Natural killer cell (primary cell): ENCODE data around the gene NDUFAF3. TPM values are rescaled to one million over a fixed set of nuclear protein-coding genes. Genes with fewer than 3 reads are reported as not detected.

Experiments
- ATAC-seq, 3 donors: fragments of 150-1000 bp in 2 of 3; fragments of 200-7000 bp in 1 of 3; cut with Tn5 transposase; 1 replicate in 1 of 3; 2 replicates in 2 of 3; pipeline ENCODE4 v1.10.0; 2021; ENCODE audit warnings: mild to moderate bottlenecking in 2 of 3, moderate library complexity in 2 of 3
- DNase-seq, 2 donors: peaks; one replicate each; pipeline versions ENCODE4 v3.0.0 to v3.0.0-alpha.2; 2013 to 2021; ENCODE audit warnings: mixed read lengths in 1 of 2
- H3K27ac ChIP-seq: one replicate; pipeline ENCODE4 v1.5.1; 2013; ENCODE audit warnings: mild to moderate bottlenecking, low read length
- H3K27me3 ChIP-seq: one replicate; pipeline ENCODE4 v1.6.1; 2013; ENCODE audit warnings: low read length; ENCODE audit not compliant: control insufficient read depth, insufficient read depth
- H3K36me3 ChIP-seq: one replicate; pipeline ENCODE4 v1.6.1; 2013; ENCODE audit warnings: low read length; ENCODE audit not compliant: control insufficient read depth, insufficient read depth
- H3K4me1 ChIP-seq: one replicate; pipeline ENCODE4 v1.6.1; 2013; ENCODE audit warnings: low read length; ENCODE audit not compliant: control insufficient read depth, insufficient read depth
- H3K4me3 ChIP-seq: one replicate; pipeline ENCODE4 v1.5.1; 2013; ENCODE audit warnings: low read length
- H3K9me3 ChIP-seq: one replicate; pipeline ENCODE4 v1.6.1; 2013; ENCODE audit warnings: low read length; ENCODE audit not compliant: control insufficient read depth, insufficient read depth
- H3K27ac Mint-ChIP-seq, 2 donors: one replicate each; pipeline ENCODE4 v1.8.0; 2022; ENCODE audit warnings: mild to moderate bottlenecking in 2 of 2, mixed read lengths in 2 of 2, moderate library complexity in 1 of 2
- H3K27me3 Mint-ChIP-seq, 2 donors: one replicate each; pipeline ENCODE4 v1.8.0; 2022; ENCODE audit warnings: low read depth in 2 of 2, mixed read lengths in 2 of 2
- H3K36me3 Mint-ChIP-seq: one replicate; pipeline ENCODE4 v1.8.0; 2022; ENCODE audit warnings: mixed read lengths
- H3K4me1 Mint-ChIP-seq, 2 donors: one replicate each; pipeline ENCODE4 v1.8.0; 2022; ENCODE audit warnings: mixed read lengths in 2 of 2
- H3K4me3 Mint-ChIP-seq: one replicate; pipeline ENCODE4 v1.8.0; 2022; ENCODE audit warnings: mild to moderate bottlenecking, moderate library complexity, mixed read lengths
- H3K9me3 Mint-ChIP-seq, 2 donors: one replicate each; pipeline ENCODE4 v1.8.0; 2022; ENCODE audit warnings: mixed read lengths in 2 of 2
- WGBS: methylation state at CpG from one replicate; pipeline ENCODE4 v1.1.7; 2013; ENCODE audit warnings: missing lambda C conversion rate; ENCODE audit not compliant: insufficient coverage; 5-methylcytosine and 5-hydroxymethylcytosine counted together
- intact Hi-C: fragments of 100-400 bp; cut with micrococcal nuclease; formaldehyde crosslinking; loops from one replicate; pipeline ENCODE4 v1.14.2; 2022
- total RNA-seq, 4 donors: library from RNA; stranded (reverse); fragments of 120-200 nt in 1 of 4; gene quantifications; one replicate each; pipeline versions ENCODE4 v1.2.3 to v1.2.4, GENCODE V29; 2013 to 2022
- TF ChIP-seq, protein P1 (sequence below): fragments of 200-600 bp; IDR thresholded peaks from one replicate; pipeline ENCODE4 v1.8.0; 2022; ENCODE audit warnings: antibody characterized with exemption

The NDUFAF3 gene
- total RNA-seq, 3 donors from 2014 or later (not counting 1 experiment from before 2014, with no cell fraction given) = 51.0 to 72.9 (median 66.1) TPM

DNA sequence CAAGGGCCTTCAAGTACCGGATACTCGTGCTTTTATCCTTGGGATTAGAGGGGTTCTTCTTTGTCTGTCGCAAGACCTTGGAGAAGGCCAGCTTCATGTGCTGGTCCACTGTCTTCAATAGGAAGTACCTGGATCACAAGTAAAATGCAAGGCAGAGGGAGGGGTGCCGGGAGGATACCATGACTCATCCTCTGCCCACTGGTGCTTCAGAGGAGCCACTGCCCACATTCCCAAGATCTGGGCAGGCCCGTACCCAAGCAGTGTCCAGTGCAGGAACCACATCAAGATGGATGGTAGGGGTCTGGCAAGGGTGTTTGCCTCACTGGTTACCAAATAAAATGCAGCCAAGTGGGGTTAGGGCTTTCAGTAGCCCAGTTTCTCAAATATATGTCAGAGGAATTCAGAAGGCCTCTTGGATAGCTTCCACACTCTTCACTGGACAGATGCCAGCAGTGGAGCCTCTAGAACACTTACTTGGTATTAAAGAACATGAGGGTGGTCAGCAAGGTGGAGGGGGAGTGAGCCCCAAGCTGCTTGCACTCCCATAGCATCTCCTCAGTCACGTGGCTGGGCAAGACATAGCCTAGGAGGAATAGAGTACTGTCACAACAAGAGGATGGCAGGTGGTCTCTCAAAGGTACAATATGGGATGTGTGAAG is 10.9 kb downstream of the NDUFAF3 start:
- DNase-seq (no peak), ATAC-seq (no peak)
- Histone ChIP-seq H3K4me3 (no peak overlapping the region), H3K36me3 (peaks cover 52% of the 10 kb centered on the region), H3K27ac (no peak overlapping the region), H3K4me1 (peaks cover 14% of the 10 kb centered on the region), H3K27me3 (no peaks in the 10 kb centered on the region), H3K9me3 (no peaks in the 10 kb centered on the region)
- WGBS = 96% methylated on average over 6 of the region's 6 CpGs
- no peaks in the 10 kb centered on the region for H3K27me3 Mint-ChIP-seq
- no peak overlapping the region for H3K27ac Mint-ChIP-seq
- H3K4me1 Mint-ChIP-seq = peaks cover 20 to 21% of the 10 kb centered on the region in 2 donors
- H3K4me3 Mint-ChIP-seq = no peak overlapping the region
- H3K36me3 Mint-ChIP-seq = peaks cover 13% of the 10 kb centered on the region
- no peaks in the 10 kb centered on the region for H3K9me3 Mint-ChIP-seq
- intact Hi-C loops = no loop called here
- TF ChIP-seq, protein P1, sequence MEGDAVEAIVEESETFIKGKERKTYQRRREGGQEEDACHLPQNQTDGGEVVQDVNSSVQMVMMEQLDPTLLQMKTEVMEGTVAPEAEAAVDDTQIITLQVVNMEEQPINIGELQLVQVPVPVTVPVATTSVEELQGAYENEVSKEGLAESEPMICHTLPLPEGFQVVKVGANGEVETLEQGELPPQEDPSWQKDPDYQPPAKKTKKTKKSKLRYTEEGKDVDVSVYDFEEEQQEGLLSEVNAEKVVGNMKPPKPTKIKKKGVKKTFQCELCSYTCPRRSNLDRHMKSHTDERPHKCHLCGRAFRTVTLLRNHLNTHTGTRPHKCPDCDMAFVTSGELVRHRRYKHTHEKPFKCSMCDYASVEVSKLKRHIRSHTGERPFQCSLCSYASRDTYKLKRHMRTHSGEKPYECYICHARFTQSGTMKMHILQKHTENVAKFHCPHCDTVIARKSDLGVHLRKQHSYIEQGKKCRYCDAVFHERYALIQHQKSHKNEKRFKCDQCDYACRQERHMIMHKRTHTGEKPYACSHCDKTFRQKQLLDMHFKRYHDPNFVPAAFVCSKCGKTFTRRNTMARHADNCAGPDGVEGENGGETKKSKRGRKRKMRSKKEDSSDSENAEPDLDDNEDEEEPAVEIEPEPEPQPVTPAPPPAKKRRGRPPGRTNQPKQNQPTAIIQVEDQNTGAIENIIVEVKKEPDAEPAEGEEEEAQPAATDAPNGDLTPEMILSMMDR = no peak

- Histone ChIP-seq H3K27me3 (no peaks in the 10 kb centered on the region), H3K27ac (no peak overlapping the region), H3K36me3 (peaks cover 59% of the 10 kb centered on the region), H3K4me1 (no peaks in the 10 kb centered on the region), H3K4me3 (no peak overlapping the region), H3K9me3 (no peaks in the 10 kb centered on the region)
- 96% methylated on average over 2 of the region's 2 CpGs for WGBS
- Mint-ChIP-seq H3K9me3 (no peaks in the 10 kb centered on the region), H3K27me3 (no peaks in the 10 kb centered on the region), H3K4me1 (peaks cover 1 to 3% of the 10 kb centered on the region in 2 donors), H3K4me3 (no peak overlapping the region), H3K36me3 (peaks cover 13% of the 10 kb centered on the region), H3K27ac (peak overlapping the region in 1 of 2 donors; percentile 41)
- no peak for DNase-seq
- TF ChIP-seq, protein P1 = no peak
- ATAC-seq = no peak
- intact Hi-C loops = no loop called here
These were observed 12.7 kb downstream of the NDUFAF3 start for GRCh38 chr3:49034650-49035049.

DNA sequence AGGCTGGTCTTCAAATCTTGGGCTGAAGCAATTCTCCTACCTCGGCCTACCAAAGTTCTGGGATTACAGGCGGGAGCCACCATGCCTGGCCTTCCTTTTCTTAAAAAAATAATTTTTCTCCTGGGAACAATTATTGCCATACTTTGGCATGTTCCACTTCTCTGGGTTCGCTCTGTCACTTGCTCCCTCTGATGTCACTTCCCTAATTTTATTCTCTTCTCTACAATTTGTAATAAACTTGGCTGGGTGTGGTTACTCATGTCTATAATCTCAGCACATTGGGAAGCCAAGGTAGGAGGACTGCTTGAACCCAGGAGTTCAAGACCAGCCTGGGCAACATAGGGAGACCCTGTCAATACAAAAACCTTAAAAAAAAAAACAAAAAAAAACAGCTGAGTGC is 13.4 kb downstream of the NDUFAF3 start:
- Histone ChIP-seq H3K36me3 (peaks cover 58% of the 10 kb centered on the region), H3K4me1 (no peaks in the 10 kb centered on the region), H3K9me3 (no peaks in the 10 kb centered on the region), H3K4me3 (no peak overlapping the region), H3K27ac (no peak overlapping the region), H3K27me3 (no peaks in the 10 kb centered on the region)
- 93% methylated on average over 3 of the region's 3 CpGs for WGBS
- DNase-seq (no peak), ATAC-seq (no peak)
- Mint-ChIP-seq H3K4me1 (no peaks in the 10 kb centered on the region), H3K36me3 (peaks cover 13% of the 10 kb centered on the region), H3K4me3 (no peak overlapping the region), H3K27me3 (no peaks in the 10 kb centered on the region), H3K9me3 (no peaks in the 10 kb centered on the region), H3K27ac (peak overlapping the region in 1 of 2 donors; percentile 41)
- intact Hi-C loops = no loop called here
- TF ChIP-seq, protein P1 = no peak

DNA sequence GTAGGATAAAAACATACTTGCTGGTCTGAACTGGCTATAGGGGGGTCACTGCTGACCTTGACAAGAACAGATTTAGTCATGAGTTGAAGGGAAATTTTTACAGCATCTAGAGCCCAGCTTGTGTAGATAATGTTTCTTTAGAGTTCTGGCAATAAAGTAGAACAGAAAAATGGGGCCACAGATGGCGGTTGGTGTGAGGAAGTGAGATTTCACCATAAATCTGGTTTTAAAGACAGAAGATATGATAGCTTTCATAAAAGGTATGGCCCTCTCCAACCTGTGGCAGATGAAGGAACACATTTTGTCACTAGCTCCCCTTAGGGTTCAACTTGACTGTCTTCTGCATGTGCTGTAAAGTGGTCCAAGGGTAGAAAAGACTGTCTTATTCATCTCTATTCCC is 31.6 kb downstream of the NDUFAF3 start:
- Mint-ChIP-seq H3K4me3 (no peak overlapping the region), H3K36me3 (peaks cover 8% of the 10 kb centered on the region), H3K9me3 (no peaks in the 10 kb centered on the region), H3K27me3 (no peaks in the 10 kb centered on the region), H3K4me1 (peaks cover 15 to 18% of the 10 kb centered on the region in 2 donors), H3K27ac (peak overlapping the region in 1 of 2 donors; percentile 36)
- no peak overlapping the region for H3K4me3 ChIP-seq
- DNase-seq = no peak
- H3K9me3 ChIP-seq = no peaks in the 10 kb centered on the region
- no peak overlapping the region for H3K27ac ChIP-seq
- TF ChIP-seq, protein P1 = no peak
- no peaks in the 10 kb centered on the region for H3K4me1 ChIP-seq
- intact Hi-C loops = no loop called here
- H3K27me3 ChIP-seq = no peaks in the 10 kb centered on the region
- 80% methylated on average over 1 of the region's 1 CpG for WGBS
- no peak for ATAC-seq
- H3K36me3 ChIP-seq = peaks cover 45% of the 10 kb centered on the region
